ENCODE measurements around the gene JOSD1.

Gene JOSD1

GRCh38 chr22:38733724-38734381, 33.1 kb upstream of the JOSD1 start:
- in situ Hi-C loops (cut with MboI; ENCODE audit: low sequenced_read_pairs), result no loop called here

- in situ Hi-C loops (cut with MboI; ENCODE audit: low sequenced_read_pairs), result no loop called here
These were observed 32.6 kb upstream of the JOSD1 start for GRCh38 chr22:38733329-38733723.

- in situ Hi-C loops (cut with MboI; ENCODE audit: low sequenced_read_pairs), result no loop called here
These were observed 31.6 kb upstream of the JOSD1 start for GRCh38 chr22:38732251-38732815.

- in situ Hi-C loops (cut with MboI; ENCODE audit: low sequenced_read_pairs), result no loop called here
These were observed 31.0 kb upstream of the JOSD1 start for GRCh38 chr22:38731703-38732161.

GRCh38 chr22:38730411-38730871, 29.7 kb upstream of the JOSD1 start:
- in situ Hi-C loops (cut with MboI; ENCODE audit: low sequenced_read_pairs), result no loop called here

GRCh38 chr22:38729946-38730345, 29.2 kb upstream of the JOSD1 start:
- in situ Hi-C loops (cut with MboI; ENCODE audit: low sequenced_read_pairs), result no loop called here

- in situ Hi-C loops (cut with MboI; ENCODE audit: low sequenced_read_pairs), result no loop called here
These were observed 28.4 kb upstream of the JOSD1 start for GRCh38 chr22:38728871-38729796.

GRCh38 chr22:38727530-38728451, 27.0 kb upstream of the JOSD1 start:
- in situ Hi-C loops (cut with MboI; ENCODE audit: low sequenced_read_pairs), result no loop called here

- in situ Hi-C loops (cut with MboI; ENCODE audit: low sequenced_read_pairs), result no loop called here
These were observed 26.4 kb upstream of the JOSD1 start for GRCh38 chr22:38727123-38727522.

GRCh38 chr22:38725900-38726655, 25.3 kb upstream of the JOSD1 start:
- in situ Hi-C loops (cut with MboI; ENCODE audit: low sequenced_read_pairs), result no loop called here

- in situ Hi-C loops (cut with MboI; ENCODE audit: low sequenced_read_pairs), result no loop called here
These were observed 24.3 kb upstream of the JOSD1 start for GRCh38 chr22:38724926-38725571.

- in situ Hi-C loops (cut with MboI; ENCODE audit: low sequenced_read_pairs), result no loop called here
These were observed 23.4 kb upstream of the JOSD1 start for GRCh38 chr22:38724176-38724575.

GRCh38 chr22:38721551-38721950, 20.8 kb upstream of the JOSD1 start:
- in situ Hi-C loops (cut with MboI; ENCODE audit: low sequenced_read_pairs), result no loop called here

GRCh38 chr22:38720350-38720749, 19.6 kb upstream of the JOSD1 start:
- in situ Hi-C loops (cut with MboI; ENCODE audit: low sequenced_read_pairs), result no loop called here

GRCh38 chr22:38719196-38719595, 18.5 kb upstream of the JOSD1 start:
- in situ Hi-C loops (cut with MboI; ENCODE audit: low sequenced_read_pairs), result no loop called here

- in situ Hi-C loops (cut with MboI; ENCODE audit: low sequenced_read_pairs), result no loop called here
These were observed 17.7 kb upstream of the JOSD1 start for GRCh38 chr22:38718414-38718813.

- in situ Hi-C loops (cut with MboI; ENCODE audit: low sequenced_read_pairs), result no loop called here
These were observed 16.5 kb upstream of the JOSD1 start for GRCh38 chr22:38717244-38717643.

- in situ Hi-C loops (cut with MboI; ENCODE audit: low sequenced_read_pairs), result no loop called here
These were observed 16.1 kb upstream of the JOSD1 start for GRCh38 chr22:38716826-38717225.

GRCh38 chr22:38716271-38716670, 15.5 kb upstream of the JOSD1 start:
- in situ Hi-C loops (cut with MboI; ENCODE audit: low sequenced_read_pairs), result no loop called here

Data from HL-60/S4 (cell line).